GM19467 (cell line): ENCODE measurements around the gene PRR20G.
"Not testable (repeated sequence)": the region's sequence is repeated elsewhere in the genome, so short reads cannot be mapped to it uniquely, and the experiment has no call there.

Source experiments
- ATAC-seq: cut with Tn5 transposase; IDR thresholded peaks from one replicate; pipeline ENCODE4 v1.9.1; 2021; ENCODE audit warnings: mild to moderate bottlenecking, moderate library complexity; ENCODE audit not compliant: unreplicated experiment

PRR20G gene

DNA sequence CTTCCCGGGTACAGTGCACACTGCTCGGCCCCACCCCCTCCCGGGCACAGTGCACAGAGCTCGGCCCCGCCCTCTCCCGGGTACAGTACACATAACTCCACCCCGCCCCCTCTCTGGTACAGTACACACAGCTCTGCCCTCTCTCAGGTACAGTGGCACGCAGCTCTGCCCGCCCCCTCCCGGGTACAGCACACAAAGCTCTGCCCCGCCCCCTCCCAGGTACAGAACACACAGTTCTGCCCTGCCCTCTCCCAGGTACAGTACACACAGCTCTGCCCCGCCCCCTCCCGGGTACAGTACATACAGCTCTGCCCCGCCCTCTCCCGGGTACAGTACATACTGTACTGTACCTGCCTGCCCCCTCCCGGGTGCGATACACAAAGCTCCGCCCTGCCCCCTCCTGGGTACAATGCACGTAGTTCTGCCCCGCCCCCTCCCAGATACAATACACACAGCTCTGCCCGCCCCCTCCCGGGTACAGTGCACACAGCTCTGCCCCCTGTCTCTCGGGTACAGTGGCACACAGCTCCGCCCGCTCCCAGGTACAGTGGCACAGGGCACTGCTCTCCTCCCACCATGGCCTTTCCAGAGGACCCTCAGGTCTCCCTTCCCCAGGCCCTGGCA is 16.4 kb upstream of the PRR20G start:
- ATAC-seq: no peak

- no peak for ATAC-seq
These were observed 11.4 kb upstream of the PRR20G start for GRCh38 chr3:127299276-127299675.

DNA sequence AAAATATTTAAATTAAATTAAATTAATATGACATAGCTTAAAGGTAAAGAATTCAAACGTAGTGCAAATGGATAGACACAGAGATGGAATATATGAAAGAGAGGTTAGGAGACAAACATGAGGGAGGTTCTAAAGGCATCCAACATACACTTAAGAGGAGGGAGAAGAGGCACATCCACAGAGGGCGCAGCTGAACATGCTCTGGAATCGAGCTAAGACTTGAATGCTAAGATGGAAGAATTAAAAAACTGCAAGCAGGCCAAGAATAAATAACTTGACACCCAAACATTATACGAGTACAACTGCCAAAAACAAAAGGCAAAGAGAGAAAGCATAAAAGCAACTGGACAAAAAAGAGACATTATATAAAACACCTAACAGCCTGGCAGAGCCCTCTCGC is 9.1 kb upstream of the PRR20G start:
- ATAC-seq: no peak

DNA sequence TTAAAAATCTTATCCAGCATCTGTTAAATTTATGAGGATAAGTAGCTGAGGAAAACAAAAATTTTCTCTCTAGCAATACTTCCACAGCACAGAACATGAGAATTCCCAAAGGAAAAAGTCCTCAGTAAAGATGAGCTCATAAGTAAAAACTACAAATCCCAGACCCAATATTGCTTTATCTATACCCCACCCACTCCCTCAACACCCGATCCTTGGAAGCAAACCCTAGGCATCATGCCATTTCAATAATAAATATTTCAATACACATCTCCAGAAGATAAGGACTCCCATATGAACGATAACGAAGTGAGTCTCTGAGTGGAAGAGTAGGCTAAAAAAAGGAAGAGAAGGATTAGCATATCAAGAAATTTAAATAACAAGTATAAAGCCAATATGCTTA is 8.3 kb upstream of the PRR20G start:
- no peak for ATAC-seq

- ATAC-seq: not testable (repeated sequence)
These were observed 5.8 kb upstream of the PRR20G start for GRCh38 chr3:127293650-127294049.

DNA sequence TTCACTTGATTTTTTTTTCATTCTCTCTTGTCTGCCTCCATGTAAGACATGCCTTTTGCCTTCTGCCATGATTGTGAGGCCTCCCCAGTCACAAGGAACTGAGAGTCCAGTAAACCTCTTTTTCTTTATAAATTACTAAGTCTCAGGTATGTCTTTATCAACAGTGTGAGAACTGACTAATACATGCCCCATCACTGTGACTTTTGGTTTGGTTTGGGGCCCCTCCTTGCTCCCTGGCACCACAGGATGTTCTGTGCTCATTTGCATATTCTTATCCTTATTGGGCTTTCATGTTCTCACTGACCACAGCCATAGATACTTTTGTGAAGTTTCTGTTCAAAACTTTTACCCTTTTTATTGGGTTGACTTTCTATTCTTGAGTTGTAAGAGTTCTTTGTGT is 3.8 kb upstream of the PRR20G start:
- ATAC-seq: no peak

GRCh38 chr3:127291114-127291513 is 3.3 kb upstream of the PRR20G start:
- no peak for ATAC-seq

GRCh38 chr3:127289706-127290575 is 2.1 kb upstream of the PRR20G start:
- ATAC-seq: no peak

- ATAC-seq: no peak
These were observed 1.3 kb upstream of the PRR20G start for GRCh38 chr3:127288921-127289705.

GRCh38 chr3:127288343-127288742 is 497 bp upstream of the PRR20G start:
- ATAC-seq: no peak

DNA sequence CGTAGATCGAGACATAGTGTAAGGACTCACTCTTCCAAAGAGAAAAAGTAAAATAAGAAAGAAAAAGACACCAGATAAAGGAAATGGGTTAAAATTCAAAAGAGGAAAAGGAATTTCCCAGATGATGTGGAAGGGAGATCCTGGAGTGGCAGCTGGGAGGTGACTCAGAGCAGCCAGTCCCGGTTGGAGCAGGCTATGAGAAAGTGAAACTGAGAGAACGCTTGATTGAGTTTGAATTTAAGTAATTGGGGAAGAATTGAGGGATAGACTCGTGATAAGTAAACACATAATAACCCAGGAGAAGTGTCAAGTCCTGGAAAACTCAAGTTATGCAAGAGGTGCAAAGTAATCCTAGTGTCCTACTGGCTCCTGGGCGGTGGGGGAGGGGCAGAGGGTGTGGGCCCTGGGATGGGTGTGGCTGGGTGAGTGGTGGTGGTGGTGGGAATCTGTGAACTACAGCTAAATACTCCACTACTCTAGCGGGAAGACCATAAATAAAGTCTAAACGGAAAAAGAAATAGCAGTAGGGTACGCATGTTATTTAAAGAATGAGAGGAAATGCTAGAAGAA is 1.2 kb downstream of the PRR20G start:
- no peak for ATAC-seq

GRCh38 chr3:127284258-127284657 is 3.6 kb downstream of the PRR20G start:
- no peak for ATAC-seq

DNA sequence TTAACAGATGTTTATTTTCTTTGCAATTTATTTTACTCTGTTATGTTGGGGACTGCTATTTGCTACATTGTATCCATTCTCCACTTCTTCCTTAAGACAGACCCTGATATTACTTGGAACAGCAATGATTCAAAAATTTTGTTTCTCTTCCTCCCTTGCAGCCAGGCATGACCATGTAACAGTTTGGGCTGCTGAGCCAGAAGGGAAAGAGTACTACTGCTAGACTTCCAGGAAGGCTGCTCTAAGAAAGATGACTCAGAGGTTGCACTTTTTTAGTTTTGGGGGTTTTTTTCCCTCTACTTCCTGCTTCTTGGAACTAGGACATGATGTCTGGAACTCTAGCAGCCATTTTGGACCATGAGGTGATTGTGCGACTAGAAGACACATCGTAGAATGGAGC is 10.3 kb downstream of the PRR20G start:
- no peak for ATAC-seq

DNA sequence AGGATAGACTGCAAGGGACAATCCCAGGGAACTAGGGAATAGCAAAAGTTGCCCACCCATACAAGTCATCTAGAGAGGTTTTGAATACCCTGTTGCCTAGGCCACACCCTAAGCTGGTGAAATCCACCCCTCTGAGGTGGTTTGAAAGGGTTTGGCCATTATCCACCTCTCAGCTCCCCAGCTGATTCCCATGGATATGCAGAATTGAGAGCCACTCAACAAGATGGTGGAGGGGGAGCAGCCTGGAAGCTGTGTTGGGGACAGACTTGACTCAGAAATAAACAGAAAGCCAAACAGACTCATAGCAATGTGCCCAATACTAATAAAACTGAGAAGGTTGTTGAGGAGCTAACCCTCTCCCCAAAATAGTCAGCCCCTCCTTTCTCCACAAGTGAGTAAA is 10.9 kb downstream of the PRR20G start:
- no peak for ATAC-seq

GRCh38 chr3:127276396-127276795 is 11.4 kb downstream of the PRR20G start:
- ATAC-seq: no peak

DNA sequence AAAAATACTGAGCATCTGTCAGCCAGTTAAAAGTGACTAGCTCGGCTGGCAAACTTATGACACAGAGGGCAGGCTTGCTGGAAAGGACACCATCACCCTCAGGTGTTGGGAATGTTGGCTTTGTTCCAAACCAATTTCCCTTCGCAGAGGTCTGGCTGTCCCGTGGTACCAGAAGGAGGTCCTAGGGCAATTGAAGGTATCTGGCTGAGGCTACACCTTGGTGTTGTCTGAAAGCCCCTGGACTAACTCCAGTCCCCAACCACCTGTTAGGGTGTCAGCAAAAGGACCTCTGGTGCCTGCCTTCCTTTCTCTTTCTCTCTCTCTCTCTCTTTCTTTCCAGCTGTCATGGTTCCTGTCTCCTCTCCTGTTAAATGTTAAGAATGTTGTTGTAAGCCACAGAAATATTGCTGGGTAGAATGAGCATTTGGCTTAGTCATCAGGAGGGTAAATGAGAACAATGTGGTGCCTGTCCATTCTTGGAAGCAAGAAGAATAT is 12.5 kb downstream of the PRR20G start:
- ATAC-seq: no peak

DNA sequence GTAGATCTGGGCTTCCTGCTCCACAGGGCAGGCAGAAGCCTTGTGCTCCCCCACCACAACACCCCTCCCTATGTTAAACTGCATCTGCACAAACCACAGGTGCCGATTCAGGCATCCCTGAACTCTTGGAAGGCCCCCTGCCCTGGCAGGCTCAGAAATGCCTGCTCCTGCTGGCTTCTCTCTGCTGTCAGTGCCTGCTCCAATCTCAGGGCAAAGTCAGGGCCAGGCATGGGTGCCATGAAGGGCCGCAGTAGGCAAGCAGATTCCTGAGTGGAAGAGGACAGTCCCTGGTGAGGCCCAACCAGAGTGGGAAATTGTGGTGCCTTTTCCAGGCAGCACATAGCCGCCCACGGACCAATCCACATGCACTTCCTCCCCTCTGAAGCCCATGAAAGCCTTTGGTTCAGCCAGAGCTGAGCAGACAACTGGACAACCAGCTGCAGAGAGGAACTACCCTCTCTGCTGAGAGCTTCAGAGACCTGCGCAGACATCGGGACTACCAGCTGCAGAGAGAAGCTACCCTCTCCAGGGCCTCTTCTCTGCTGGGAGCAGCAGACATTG is 13.6 kb downstream of the PRR20G start:
- ATAC-seq: no peak

DNA sequence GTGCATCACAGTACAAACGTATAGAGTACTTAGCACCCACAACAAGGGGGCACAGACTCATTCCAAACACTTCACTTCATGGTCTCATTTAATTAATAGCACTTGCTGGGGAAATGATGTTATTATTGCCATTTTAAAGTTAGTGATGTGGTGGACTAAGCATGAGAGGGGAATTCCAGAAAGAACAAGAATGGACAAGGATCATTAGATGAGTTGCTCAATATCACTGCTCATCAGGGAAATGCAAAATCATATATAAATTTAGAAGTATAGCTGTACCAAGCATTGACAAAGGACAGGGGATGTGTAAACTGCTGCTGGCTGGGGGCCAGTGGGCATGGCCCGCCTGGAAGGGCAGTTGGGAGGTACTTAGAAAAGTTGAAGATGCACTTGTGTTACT is 14.6 kb downstream of the PRR20G start:
- ATAC-seq: no peak

DNA sequence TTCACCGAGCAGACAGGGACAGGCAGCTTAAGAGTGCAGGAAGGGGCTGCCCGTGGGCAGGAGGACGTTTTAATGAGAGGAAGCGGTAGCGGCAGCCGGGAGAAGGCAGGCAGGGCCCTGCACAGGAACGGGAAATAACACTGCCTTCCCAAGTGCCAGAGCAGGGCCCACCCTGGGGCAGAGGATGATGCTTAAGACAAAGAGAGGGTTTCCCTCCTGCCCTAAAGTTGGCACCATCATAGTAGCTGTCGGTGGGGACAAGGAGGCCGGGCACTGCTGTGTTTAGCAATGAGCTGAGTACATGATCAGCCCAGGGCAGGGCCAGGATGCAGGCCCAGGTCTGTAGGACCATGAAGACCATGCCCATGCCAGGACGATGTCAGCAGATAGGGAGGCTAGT is 21.7 kb downstream of the PRR20G start:
- ATAC-seq: no peak

- no peak for ATAC-seq
These were observed 22.3 kb downstream of the PRR20G start for GRCh38 chr3:127265581-127265981.
